ENCODE measurements around the gene ABCG1. TPM values are rescaled to one million over a fixed set of nuclear protein-coding genes. Genes with fewer than 3 reads are reported as not detected.

The ABCG1 gene
- total and polyA plus RNA-seq, 2 experiments from 2014 or later, result 1.3 to 4.4 TPM

DNA sequence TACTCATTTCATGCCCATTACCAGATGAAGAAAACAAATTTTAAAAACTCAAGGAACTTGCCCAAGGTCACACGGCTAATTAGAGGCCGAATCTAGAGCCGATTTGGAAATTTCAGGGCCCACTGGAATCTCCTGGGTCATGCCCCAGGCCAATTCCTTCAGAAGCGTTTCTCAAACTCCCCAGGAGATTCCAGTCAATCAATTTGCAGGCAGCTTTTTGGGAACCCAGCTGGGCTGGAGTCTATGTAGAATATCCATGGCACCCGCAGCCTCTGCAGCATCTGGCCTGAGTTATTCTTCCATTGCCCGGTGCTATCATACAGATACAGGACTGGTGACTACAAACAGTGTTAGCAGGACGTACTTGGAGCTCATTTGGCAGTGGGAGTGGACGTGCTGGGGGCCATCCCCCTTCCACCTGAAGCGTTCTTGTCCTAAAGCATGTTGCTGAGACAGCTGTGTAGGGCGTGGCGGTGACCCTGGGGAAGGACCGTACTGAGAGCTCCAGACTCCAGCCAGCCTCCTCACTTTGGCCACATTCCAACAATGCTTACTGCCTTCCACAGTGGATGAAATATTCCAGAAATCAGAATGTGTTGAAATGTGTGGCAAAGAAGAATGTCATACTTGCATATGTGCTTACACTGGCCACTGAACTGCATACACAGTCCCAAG, 38.3 kb downstream of the ABCG1 start:
- H3F3A ChIP-seq (replicated peaks; ENCODE audit: low read depth), result no peaks in the 10 kb centered on the region
- Mint-ChIP-seq H3K4me1 (peaks cover 10% of the 10 kb centered on the region), H3K4me3 (no peak overlapping the region), H3K27me3 (ENCODE audit: insufficient read depth, low read depth, poor library complexity) (peaks cover 9% of the 10 kb centered on the region), H3K9me3 (no peaks in the 10 kb centered on the region), H3K36me3 (ENCODE audit: low read depth) (no peaks in the 10 kb centered on the region), H3K27ac (no peak overlapping the region)
- TF ChIP-seq ZNF331 (CRISPR knock-in tag; IDR thresholded peaks at IDR 0.05; ENCODE audit: low read depth) (no peak), EZH2phosphoT487 (IDR thresholded peaks at IDR 0.05; ENCODE audit: unreplicated experiment) (no peak), CREB1 (CRISPR knock-in tag; IDR thresholded peaks at IDR 0.05; ENCODE audit: low read depth) (no peak), EZH2 (IDR thresholded peaks at IDR 0.05; ENCODE audit: low read depth, unreplicated experiment) (no peak), ZNF114 (CRISPR knock-in tag; IDR thresholded peaks at IDR 0.05) (no peak), NANOG (IDR thresholded peaks at IDR 0.05; ENCODE audit: borderline replicate concordance) (no peak), STAT1 (IDR thresholded peaks at IDR 0.05; ENCODE audit: unreplicated experiment) (no peak)
- TF ChIP-seq, protein P1, sequence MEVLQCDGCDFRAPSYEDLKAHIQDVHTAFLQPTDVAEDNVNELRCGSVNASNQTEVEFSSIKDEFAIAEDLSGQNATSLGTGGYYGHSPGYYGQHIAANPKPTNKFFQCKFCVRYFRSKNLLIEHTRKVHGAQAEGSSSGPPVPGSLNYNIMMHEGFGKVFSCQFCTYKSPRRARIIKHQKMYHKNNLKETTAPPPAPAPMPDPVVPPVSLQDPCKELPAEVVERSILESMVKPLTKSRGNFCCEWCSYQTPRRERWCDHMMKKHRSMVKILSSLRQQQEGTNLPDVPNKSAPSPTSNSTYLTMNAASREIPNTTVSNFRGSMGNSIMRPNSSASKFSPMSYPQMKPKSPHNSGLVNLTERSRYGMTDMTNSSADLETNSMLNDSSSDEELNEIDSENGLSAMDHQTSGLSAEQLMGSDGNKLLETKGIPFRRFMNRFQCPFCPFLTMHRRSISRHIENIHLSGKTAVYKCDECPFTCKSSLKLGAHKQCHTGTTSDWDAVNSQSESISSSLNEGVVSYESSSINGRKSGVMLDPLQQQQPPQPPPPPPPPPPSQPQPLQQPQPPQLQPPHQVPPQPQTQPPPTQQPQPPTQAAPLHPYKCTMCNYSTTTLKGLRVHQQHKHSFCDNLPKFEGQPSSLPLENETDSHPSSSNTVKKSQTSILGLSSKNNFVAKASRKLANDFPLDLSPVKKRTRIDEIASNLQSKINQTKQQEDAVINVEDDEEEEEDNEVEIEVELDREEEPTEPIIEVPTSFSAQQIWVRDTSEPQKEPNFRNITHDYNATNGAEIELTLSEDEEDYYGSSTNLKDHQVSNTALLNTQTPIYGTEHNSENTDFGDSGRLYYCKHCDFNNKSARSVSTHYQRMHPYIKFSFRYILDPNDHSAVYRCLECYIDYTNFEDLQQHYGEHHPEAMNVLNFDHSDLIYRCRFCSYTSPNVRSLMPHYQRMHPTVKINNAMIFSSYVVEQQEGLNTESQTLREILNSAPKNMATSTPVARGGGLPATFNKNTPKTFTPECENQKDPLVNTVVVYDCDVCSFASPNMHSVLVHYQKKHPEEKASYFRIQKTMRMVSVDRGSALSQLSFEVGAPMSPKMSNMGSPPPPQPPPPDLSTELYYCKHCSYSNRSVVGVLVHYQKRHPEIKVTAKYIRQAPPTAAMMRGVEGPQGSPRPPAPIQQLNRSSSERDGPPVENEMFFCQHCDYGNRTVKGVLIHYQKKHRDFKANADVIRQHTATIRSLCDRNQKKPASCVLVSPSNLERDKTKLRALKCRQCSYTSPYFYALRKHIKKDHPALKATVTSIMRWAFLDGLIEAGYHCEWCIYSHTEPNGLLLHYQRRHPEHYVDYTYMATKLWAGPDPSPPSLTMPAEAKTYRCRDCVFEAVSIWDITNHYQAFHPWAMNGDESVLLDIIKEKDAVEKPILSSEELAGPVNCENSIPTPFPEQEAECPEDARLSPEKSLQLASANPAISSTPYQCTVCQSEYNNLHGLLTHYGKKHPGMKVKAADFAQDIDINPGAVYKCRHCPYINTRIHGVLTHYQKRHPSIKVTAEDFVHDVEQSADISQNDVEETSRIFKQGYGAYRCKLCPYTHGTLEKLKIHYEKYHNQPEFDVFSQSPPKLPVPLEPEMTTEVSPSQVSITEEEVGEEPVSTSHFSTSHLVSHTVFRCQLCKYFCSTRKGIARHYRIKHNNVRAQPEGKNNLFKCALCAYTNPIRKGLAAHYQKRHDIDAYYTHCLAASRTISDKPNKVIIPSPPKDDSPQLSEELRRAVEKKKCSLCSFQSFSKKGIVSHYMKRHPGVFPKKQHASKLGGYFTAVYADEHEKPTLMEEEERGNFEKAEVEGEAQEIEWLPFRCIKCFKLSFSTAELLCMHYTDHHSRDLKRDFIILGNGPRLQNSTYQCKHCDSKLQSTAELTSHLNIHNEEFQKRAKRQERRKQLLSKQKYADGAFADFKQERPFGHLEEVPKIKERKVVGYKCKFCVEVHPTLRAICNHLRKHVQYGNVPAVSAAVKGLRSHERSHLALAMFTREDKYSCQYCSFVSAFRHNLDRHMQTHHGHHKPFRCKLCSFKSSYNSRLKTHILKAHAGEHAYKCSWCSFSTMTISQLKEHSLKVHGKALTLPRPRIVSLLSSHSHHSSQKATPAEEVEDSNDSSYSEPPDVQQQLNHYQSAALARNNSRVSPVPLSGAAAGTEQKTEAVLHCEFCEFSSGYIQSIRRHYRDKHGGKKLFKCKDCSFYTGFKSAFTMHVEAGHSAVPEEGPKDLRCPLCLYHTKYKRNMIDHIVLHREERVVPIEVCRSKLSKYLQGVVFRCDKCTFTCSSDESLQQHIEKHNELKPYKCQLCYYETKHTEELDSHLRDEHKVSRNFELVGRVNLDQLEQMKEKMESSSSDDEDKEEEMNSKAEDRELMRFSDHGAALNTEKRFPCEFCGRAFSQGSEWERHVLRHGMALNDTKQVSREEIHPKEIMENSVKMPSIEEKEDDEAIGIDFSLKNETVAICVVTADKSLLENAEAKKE (CRISPR knock-in tag; IDR thresholded peaks at IDR 0.05), result no peak
- TF ChIP-seq, protein P2, sequence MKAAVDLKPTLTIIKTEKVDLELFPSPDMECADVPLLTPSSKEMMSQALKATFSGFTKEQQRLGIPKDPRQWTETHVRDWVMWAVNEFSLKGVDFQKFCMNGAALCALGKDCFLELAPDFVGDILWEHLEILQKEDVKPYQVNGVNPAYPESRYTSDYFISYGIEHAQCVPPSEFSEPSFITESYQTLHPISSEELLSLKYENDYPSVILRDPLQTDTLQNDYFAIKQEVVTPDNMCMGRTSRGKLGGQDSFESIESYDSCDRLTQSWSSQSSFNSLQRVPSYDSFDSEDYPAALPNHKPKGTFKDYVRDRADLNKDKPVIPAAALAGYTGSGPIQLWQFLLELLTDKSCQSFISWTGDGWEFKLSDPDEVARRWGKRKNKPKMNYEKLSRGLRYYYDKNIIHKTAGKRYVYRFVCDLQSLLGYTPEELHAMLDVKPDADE (IDR thresholded peaks at IDR 0.05), result no peak
- TF ChIP-seq, protein P3, sequence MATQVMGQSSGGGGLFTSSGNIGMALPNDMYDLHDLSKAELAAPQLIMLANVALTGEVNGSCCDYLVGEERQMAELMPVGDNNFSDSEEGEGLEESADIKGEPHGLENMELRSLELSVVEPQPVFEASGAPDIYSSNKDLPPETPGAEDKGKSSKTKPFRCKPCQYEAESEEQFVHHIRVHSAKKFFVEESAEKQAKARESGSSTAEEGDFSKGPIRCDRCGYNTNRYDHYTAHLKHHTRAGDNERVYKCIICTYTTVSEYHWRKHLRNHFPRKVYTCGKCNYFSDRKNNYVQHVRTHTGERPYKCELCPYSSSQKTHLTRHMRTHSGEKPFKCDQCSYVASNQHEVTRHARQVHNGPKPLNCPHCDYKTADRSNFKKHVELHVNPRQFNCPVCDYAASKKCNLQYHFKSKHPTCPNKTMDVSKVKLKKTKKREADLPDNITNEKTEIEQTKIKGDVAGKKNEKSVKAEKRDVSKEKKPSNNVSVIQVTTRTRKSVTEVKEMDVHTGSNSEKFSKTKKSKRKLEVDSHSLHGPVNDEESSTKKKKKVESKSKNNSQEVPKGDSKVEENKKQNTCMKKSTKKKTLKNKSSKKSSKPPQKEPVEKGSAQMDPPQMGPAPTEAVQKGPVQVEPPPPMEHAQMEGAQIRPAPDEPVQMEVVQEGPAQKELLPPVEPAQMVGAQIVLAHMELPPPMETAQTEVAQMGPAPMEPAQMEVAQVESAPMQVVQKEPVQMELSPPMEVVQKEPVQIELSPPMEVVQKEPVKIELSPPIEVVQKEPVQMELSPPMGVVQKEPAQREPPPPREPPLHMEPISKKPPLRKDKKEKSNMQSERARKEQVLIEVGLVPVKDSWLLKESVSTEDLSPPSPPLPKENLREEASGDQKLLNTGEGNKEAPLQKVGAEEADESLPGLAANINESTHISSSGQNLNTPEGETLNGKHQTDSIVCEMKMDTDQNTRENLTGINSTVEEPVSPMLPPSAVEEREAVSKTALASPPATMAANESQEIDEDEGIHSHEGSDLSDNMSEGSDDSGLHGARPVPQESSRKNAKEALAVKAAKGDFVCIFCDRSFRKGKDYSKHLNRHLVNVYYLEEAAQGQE (IDR thresholded peaks at IDR 0.05; ENCODE audit: unreplicated experiment), result no peak
- TF ChIP-seq, protein P4, sequence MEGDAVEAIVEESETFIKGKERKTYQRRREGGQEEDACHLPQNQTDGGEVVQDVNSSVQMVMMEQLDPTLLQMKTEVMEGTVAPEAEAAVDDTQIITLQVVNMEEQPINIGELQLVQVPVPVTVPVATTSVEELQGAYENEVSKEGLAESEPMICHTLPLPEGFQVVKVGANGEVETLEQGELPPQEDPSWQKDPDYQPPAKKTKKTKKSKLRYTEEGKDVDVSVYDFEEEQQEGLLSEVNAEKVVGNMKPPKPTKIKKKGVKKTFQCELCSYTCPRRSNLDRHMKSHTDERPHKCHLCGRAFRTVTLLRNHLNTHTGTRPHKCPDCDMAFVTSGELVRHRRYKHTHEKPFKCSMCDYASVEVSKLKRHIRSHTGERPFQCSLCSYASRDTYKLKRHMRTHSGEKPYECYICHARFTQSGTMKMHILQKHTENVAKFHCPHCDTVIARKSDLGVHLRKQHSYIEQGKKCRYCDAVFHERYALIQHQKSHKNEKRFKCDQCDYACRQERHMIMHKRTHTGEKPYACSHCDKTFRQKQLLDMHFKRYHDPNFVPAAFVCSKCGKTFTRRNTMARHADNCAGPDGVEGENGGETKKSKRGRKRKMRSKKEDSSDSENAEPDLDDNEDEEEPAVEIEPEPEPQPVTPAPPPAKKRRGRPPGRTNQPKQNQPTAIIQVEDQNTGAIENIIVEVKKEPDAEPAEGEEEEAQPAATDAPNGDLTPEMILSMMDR (conservative IDR thresholded peaks at IDR 0.05; ENCODE audit: low read depth in 2 of 2), result no peak
- H3K4me2 ChIP-seq, result no peak overlapping the region
- no peaks in the 10 kb centered on the region for H3K79me2 ChIP-seq (replicated peaks; ENCODE audit: insufficient read depth)
- H2AFZ ChIP-seq, result no peak overlapping the region
- no peaks in the 10 kb centered on the region for H3K4me1 ChIP-seq (ENCODE audit: insufficient read depth)
- H3K4me3 ChIP-seq, result no peak overlapping the region
- ATAC-seq (no peak), DNase-seq (ENCODE audit: low spot score) (no peak)
- no peaks in the 10 kb centered on the region for H4K20me1 ChIP-seq (replicated peaks; ENCODE audit: insufficient read depth)
- no peaks in the 10 kb centered on the region for H3K27me3 ChIP-seq (ENCODE audit: insufficient read depth)
- no peak overlapping the region for H3K27ac ChIP-seq (ENCODE audit: low read depth)
- no peaks in the 10 kb centered on the region for H3K36me3 ChIP-seq (ENCODE audit: insufficient read depth)
- no peaks in the 10 kb centered on the region for H3K9me2 ChIP-seq (ENCODE audit: insufficient read depth)

Data from GM23338 (cell line).